RPMI7951 (cell line): Measurements from ENCODE around the gene ZBTB4. TPM values are rescaled to one million over a fixed set of nuclear protein-coding genes. Genes with fewer than 3 reads are reported as not detected.
A peak's percentile ranks its signal among the peaks of the same experiment; 100 is the strongest.

Source experiments
- DNase-seq: peaks from one replicate; pipeline ENCODE4 v3.0.0-alpha.2; 2012; ENCODE audit warnings: low read depth
- total RNA-seq: library from RNA; depleted of rRNA; stranded (reverse); fragments of >200 nt; shearing (Covaris generic); gene quantifications from 2 replicates; pipeline ENCODE4 v1.2.3, GENCODE V29; 2014

The ZBTB4 gene
- total RNA-seq, 1 experiment from 2014 or later, result 14.8 TPM

- peak; percentile 37 for DNase-seq
Measured at GRCh38 chr17:7440113-7440833, 39.2 kb downstream of the ZBTB4 start.

DNA sequence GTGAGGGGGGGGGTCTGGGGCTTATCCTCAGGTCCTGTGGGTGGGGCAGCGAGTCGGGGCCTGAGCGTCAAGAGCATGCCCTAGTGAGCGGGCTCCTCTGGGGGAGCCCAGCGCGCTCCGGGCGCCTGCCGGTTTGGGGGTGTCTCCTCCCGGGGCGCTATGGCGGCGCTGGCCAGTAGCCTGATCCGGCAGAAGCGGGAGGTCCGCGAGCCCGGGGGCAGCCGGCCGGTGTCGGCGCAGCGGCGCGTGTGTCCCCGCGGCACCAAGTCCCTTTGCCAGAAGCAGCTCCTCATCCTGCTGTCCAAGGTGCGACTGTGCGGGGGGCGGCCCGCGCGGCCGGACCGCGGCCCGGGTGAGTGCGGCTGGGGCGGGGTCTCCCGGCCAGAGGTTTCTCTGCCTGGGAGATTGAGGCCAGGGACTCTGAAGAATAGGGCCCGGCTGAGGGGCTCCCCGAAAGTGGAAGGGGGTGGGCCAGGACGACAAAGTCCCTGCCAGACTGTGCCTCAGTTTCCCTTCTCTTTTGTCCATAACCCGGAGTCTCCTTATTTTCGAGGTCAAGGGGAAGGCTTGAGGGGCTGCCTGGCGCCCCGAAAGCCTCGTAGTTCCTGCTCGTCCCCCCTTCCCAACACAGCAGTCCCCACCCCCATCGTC, 39.8 kb downstream of the ZBTB4 start, which contains the start of gene FGF11:
FGF11 (plus strand) TSS at position 51 of the 651 bp plus-strand sequence; CDS start at position 160, 109 bp downstream.
- DNase-seq, result no peak

- DNase-seq, result no peak
Measured at GRCh38 chr17:7438656-7439460, 40.6 kb downstream of the ZBTB4 start.

DNA sequence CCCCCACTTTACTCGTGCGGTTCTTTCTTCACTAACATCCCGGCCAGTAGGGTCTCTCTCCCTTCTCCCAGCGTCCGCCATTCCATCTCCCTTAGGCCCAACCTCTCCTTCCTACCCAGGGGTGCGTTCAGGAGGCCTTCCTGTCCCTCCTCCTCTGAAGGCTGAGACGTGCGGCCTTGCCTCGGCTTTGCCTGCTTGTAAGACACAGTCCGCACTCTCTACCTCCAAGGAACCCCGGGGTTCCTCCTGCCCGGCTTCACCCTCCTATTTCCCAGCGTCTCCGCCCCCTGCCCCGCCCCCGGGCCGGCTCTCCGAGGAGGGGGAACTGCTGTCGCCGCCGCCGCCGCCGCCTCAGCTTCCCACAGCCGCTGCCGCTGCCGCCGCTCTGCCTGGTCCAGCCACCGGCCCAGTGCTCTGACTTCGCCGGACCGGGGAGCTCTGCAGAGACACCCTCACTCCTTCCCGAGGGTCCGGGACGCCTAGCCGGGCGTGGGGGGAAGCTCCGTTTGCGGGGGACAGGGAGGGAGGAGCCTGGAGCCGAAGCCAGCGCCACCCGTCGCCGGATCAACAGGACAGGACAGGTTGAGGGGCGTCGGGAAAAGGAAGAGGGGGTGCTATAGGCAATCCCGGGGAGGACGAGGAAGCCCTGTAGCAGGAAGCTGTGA, 41.3 kb downstream of the ZBTB4 start:
- DNase-seq, result no peak

GRCh38 chr17:7437369-7437863, 42.0 kb downstream of the ZBTB4 start:
- no peak for DNase-seq

DNA sequence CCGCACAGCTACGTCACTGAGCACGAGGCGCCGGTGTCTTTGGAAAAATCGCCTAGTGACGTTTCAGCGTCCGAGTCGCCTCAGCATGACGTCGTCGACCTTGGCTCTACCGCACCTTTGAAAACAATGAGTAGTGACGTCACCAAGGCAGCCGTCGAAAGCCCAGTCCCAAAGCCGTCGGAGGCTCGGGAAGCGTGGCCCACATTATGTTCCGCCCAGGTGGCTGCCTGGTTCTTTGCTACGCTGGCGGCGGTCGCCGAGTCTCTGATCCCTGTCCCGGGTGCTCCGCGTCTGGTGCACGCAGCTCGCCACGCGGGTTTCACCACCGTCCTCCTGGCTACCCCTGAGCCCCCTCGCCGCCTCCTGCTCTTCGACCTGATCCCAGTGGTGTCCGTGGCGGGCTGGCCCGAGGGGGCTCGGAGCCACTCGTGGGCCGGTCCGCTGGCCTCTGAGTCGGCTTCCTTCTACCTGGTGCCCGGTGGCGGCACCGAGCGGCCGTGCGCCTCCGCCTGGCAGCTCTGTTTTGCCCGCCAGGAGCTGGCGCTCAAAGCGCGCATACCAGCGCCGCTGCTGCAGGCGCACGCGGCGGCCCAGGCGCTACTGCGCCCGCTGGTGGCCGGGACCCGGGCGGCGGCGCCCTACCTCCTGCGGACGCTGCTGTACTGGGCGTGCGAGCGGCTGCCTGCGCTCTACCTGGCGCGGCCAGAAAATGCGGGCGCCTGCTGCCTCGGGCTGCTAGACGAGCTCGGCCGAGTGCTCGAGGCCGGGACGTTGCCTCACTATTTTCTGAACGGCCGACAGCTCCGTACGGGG, 42.7 kb downstream of the ZBTB4 start:
- DNase-seq, result peak; percentile 61

- DNase-seq, result peak; percentile 34
Measured at GRCh38 chr17:7435676-7436555, 43.5 kb downstream of the ZBTB4 start.

DNA sequence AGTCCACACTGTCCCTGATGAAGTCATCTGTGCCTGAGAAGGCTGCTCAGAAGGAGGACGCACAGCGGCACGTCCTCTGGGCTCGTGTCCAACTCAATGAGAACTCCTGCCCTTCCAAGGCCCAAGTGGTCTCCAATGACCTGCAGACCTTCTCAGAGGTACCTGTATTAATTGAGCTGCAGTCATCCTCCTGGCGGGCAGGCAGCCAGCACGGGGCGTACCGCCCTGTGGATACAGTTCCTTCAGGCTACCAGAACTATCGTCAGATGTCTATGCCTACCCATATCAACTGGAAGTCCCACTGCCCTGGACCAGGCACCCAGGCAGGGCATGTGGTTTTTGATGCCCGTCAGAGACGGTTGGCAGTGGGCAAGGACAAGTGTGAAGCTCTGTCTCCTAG, 47.1 kb downstream of the ZBTB4 start:
- DNase-seq, result no peak

DNA sequence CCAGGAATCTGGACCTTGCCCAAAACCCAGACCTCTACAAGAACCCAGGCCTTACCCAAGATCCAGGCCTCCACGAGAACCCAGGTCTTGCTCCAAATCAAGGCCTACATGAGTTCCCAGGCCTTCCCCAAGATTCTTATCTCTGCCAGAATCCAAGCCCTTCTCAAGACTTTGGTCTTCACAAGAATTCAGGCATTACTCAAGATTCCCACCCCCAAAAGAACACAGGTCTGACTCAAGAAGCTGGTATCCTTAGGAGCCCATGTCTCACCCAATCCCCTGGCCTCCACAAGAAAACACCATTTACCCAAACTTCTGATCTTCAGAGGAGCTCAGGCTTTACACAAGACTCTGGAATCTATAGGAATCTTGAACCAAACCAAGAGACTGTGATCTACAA, 48.2 kb downstream of the ZBTB4 start:
- DNase-seq, result no peak

- DNase-seq, result no peak
Measured at GRCh38 chr17:7429722-7430121, 49.7 kb downstream of the ZBTB4 start.

GRCh38 chr17:7428557-7428956, 50.9 kb downstream of the ZBTB4 start, which contains the start of gene SPEM3:
SPEM3 (plus strand) TSS chr17:7428857; CDS start chr17:7428903, 46 bp downstream.
- no peak for DNase-seq

- DNase-seq, result no peak
Measured at GRCh38 chr17:7427549-7427948, 51.9 kb downstream of the ZBTB4 start.

DNA sequence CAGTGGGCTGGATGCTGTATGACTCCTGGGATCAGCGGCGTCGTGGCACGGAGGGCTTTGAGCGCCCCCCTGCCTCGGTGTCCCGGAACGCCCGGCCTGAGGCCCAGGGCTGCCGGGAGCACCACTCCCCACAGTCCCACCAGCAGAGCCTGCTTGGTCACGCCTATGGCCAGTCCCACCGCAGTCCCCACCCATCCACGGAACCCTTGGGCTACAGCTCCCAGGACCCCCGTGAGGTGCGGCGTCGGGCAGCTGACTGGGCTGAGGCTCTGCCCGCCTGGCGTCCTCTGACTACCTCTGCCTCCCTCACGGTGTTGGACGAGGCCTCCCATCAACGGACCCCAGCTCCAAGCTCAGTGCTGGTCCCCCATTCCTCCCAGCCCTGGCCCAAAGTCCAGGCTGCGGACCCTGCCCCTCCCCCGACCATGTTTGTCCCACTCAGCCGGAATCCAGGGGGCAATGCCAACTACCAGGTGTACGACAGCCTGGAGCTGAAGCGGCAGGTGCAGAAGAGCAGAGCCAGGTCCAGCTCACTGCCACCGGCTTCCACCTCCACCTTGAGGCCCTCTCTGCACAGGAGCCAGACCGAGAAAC, 52.4 kb downstream of the ZBTB4 start:
- no peak for DNase-seq

- no peak for DNase-seq
Measured at GRCh38 chr17:7426203-7426863, 53.1 kb downstream of the ZBTB4 start.

DNA sequence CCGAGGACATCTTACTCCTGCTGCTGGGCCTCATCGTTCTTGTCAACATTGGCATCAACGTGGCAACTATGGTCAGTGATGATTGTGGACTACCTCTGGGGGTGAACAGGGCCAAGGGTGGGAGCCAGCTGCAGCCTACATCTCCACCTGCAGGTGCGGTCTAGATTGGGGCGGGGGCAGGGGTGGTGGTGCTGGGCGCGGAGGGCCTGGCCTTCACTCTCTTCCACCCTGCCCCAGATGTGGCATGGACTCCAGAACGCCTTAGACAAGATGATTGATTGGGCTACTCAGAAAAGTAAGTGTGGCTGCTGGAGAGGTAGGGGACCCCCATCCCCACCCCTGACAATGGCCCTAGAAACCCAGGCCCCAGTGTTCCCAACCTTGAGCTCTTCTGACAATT, 53.7 kb downstream of the ZBTB4 start:
- no peak for DNase-seq

- no peak for DNase-seq
Measured at GRCh38 chr17:7425316-7425715, 54.1 kb downstream of the ZBTB4 start, which contains the start of gene SPEM2. SPEM2 (plus strand) TSS chr17:7425616; CDS start chr17:7425689, 73 bp downstream.

DNA sequence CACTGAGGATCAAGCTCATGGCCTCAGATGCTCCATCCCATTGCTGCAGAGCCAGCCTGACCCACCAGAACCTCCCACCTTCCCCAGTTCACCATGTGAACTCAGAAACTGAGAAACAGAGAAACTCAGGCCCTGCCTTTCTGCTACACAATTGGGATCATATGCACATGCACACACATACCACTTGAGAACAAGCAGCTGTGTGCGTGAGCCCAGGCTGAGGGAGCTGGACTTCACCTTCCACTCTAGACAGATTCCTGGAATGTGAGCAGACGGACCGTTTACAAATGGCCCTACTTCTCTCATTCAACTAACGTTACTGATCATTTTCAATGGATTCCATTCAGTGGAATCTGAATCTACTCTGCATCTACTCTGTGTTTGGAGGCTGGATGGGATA, 55.8 kb downstream of the ZBTB4 start:
- no peak for DNase-seq

DNA sequence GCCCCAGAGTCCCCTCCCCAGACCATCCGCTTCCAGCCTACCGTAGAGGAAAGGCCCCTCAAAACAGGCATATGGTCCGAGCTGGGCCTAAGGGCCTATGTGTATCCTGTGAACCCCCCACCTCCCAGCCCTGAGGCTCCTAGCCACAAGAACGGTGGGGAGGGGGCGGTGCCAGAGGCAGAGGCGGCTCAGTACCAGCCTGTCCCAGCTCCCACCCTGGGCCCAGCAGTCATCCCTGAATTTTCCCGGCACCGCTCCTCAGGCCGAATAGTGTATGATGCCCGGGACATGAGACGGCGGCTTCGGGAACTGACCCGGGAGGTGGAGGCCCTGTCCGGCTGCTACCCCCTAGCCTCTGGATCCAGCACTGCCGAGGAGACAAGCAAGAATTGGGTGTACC, 58.2 kb downstream of the ZBTB4 start:
- no peak for DNase-seq
